EH (cell line): ENCODE data around the gene SNTG2.

ENCODE experiments used
- DNase-seq: peaks from one replicate; pipeline ENCODE4 v3.0.0-alpha.2; 2015; ENCODE audit warnings: low read depth

Gene SNTG2

DNA sequence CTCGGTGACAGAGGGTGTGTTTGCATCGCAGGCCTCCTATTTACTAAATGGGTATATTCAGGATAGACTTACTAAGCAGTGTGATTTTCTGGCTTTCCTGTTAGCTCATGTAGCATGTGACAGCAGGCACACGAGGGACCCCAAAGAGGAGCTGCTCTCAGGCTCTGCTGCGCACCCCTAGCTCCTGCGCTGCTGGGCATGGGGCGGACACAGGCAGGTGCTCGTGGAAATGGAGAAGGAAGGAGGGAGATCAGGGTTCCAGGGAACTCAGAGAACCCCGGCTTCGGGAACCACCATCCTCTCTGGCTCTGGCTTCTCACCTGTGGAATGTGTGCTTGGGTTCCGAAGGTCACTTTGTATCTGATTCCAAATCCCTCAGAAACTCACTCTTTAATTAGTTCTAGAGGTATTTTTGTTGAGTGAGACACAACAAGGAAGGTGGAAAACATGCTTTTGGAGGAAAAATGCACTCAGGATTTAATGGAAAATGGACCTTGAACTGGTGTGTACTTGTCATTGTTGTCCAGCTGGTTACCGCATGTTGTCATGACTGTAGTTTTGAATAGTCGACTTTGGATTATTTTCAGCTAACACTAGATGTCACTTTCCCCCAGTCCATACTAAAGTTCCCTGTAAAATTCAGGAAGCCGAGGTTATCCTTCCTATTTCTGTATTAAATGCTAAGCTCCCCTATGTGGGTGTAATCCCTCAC lies 3.5 kb downstream of the SNTG2 start:
- DNase-seq = peak; percentile 45

DNA sequence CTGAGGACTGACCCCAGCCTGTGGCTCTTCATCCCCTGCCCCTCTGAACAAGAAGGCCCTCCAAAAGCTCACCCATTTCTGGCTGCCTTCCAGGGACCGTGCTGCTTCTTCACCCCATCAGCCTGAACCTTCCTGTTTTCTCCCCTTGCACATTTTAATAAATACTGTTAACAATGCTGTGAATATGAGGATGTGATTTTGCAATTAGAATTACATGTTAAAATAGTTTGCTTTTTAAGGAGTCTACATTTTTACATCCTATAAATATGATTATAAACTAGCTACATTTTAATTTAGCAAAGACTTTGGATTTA lies 4.0 kb downstream of the SNTG2 start:
- no peak for DNase-seq

DNA sequence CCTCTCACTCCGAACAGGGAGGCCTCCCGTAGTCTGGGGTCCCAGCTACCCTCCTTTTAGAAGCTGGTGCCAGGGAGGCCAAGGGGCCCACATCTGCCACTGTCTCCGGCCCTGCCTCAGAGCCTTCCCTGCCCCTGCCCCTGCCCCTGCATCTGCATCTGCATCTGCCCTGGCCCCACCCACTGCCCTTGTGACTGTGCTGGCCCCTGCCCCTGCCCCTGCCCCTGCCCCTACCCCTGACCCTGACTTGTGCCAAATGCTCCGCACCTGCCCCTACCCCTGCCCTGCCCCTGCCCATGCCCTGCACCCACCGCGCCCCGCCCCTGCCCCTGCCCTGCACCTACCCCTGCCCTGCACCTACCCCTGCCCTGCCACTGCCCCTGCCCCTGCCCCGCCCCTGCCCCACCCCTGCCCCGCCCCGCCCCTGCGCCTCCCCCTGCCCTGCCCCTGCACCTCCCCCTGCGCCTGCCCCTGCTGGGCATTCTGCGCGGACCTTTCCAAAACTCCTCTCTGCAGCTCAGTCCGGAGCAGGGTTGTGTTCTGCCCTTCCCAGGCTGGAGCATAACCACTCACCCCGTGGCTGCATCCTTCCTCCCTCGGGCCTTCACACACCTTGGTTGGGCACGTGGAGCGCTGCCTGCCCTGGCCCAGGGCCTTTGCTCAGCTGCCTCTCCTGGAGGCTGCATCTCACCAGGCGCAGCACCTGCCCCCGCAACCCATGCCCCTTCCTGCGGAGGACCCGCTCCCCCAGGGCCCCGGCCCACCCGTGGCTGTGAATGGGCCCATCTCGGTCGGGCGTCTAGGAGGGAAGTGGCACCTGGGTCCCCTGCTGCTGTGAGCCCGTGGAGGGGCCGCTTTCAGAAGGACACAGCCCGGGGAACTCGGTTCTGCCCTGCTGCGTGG lies 5.4 kb downstream of the SNTG2 start:
- DNase-seq = no peak

DNA sequence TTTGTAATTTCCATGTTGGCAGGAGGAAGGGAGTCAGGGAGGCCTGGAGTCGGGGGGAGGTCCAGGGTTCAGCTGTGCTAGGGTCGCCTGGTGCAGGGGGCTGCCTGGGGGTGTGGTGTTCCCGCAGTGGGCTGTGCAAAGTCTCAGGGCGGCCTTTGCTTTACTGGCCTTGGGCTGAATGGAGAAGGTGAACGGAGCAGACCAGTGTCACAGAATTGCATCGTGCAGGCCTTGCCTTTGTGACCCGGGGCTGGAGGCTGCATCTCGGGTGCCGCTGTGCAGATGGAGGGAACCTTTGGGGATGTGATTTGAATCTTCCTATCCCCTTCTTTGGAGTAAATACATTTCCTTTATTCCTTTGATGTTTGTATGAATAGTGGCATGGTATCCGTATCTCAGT lies 8.8 kb downstream of the SNTG2 start:
- no peak for DNase-seq

DNA sequence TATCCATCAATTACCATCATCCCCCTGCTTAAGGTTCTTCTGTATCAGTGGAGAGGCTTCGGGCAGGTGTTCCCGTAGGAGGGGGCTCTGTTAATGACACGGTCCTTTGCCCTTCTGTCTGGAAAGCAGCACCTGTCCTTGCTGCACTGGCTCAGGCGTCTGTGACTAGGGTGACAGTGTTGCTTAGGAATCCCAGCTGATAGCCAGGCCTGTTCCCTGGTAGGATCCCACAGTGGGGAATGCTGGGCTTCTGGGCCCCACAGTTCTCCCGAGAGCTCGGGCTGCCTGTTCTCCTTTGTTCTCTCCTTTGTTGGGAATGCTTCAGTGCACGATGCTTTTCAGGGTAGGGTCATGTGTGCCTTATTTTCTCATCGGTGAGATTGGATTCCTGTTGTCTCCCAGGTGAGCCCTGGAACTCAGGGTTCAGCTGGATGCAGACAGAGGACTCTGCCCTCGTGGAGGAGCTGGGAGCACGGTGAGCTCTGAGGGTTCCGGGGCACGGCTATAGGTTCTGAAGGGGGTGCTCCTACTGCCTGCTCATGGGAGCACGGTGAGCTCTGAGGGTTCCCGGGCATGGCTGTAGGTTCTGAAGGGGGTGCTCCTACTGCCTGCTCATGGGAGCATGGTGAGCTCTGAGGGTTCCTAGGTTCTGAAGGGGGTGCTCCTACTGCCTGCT lies 9.6 kb downstream of the SNTG2 start:
- no peak for DNase-seq

DNA sequence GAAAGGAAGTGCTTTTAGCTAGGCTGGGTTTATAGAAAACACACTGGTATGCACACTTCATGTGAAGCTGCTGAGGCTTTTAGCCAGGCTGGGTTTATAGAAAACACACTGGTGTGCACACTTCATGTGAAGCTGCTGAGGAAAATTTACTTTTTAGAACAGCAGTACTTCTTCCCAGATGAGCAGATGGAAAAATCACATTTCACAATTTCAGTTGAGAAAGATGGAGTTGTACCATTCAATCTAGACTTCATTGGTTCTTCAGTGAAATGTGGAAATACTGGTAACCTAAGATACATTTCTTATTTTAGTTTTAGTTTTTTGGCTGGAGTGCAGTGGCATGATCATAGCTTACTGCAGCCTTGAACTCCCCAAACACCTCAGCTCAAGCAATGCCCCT lies 11.1 kb downstream of the SNTG2 start:
- DNase-seq = no peak

DNA sequence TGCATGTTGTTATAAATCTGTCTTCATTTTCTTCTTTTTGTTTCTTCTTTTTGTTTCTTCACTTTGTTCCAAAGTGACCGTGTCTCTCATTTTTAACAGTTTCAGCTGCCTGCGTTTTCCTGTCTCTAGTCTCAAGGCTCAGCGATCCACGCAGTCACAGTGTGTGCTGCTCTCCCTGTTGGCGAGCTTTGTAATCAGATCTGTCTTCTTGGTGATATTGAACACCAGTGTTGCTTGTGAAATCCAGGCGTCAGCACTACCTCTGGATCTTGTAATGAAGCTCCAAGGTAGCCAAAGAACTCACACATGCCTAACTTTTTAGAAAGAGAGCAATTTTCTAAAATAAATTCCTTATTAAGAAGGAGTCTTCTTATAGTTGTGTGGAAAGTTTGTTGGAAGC lies 13.2 kb downstream of the SNTG2 start:
- no peak for DNase-seq

DNA sequence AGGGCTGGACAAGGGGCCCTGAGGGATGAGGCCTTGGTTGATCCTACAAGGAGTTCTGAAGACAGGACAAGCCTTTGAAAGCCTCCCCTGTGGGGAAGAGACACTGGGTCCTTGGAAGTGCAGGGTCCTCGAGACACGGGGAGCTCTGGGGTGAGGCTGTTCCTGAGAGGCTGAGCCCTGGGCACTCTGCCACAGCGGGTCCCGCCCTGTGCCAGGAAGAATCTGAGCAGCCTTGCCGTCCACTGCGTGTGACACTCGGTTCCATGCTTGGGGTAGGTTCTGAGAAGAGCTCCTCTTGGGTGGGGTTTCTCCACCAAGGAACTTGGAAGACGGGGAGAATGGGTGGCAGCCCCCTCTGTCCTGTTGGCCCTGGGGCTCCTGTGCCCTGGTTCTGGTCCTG lies 13.9 kb downstream of the SNTG2 start:
- DNase-seq = no peak

DNA sequence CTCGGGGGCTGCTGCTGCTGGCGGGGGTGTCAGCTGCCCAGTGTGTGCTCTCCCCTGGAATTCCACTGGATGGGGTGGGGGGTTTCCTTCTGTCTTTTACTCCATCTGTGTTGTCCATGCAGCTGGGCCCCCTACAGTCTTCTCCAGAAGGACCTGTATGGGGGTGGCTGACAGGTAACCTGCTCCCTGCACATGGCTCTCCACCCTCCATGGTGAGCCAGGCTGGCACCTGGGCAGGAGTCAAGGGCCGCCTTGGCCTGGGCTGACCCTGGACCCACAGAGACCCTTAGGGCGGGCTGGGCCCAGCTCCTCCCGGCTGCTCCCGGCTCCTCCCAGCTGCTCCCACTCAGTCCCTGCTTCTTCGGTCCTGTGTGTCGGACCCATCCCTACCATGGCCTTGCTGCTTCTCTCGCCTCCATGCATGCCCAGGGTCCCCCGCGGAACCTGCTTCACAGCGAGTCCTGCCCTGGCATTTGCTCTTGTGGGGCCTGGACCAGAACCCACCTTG lies 15.0 kb downstream of the SNTG2 start:
- no peak for DNase-seq

DNA sequence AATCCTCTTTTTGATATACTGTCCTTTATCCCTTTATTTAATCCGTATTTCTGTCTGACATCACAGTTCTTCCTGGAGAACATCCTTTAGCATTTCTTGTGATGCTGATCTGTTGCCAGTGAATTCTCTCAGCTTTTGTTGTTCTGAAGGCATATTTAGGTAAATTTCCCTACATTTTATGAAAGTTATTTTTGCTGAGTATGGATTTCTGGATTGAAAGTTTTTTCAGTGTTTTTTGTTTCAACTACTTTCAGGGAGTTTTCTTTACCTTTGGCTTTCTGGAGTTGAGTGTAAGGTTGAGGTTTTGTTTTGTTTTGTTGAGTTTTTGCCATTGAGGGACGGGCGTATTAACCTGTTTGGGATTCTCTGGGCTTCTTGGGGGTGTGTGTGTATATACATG lies 22.5 kb downstream of the SNTG2 start:
- no peak for DNase-seq

DNA sequence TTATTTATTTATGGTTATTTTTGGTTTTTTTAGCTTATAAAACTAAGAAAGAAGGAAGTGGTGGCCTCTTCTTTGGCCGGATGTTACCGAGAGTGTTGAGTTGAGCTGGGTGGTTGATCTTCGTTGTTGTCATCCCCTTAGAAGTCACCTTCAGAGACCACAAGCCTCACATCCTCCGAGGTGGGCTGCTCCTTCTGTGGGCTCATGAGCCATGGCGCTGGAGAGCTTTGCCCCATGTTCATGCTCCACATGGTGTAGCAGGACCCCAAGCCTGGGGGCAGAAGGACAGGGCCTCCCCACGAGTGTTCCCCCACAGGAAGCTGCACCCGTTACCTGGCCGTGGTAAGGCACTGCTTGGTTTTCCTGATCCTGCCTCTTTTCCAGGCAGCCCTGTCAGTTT lies 23.4 kb downstream of the SNTG2 start:
- no peak for DNase-seq

DNA sequence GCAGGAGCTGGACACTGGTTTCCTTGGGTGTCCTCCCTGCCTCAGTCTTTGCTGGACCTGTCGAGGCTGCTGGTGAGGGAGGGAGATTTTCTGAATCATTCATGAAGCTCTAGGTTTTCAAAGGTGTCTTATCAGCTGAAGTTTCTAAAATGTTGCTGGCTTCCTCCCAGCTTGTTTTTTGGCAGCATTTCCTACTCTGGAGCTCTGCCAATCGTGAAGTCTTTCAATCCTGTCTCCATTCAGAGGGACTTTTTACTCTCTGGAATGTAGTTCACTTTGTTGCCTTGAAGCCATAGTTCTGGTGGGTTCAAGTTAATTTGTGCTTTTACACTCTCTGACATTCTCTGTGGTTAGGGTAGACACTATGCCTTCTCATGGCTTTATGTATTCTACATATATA lies 23.9 kb downstream of the SNTG2 start:
- peak; percentile 3 for DNase-seq

DNA sequence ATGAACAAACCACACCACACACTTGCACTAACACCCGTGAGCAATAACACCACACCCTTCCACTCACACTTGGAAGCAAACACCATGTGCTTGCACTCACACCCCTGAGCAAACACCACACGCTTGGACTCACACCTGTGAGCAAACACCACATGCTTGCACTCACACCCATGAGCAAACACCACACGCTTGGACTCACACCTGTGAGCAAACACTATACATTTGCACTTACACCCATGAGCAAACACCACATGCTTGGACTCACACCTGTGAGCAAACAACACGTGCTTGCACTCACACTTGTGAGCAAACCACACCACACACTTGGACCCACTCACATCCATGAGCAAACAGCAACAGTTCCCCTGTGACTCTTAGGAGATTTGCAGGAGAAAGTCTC lies 24.4 kb downstream of the SNTG2 start:
- no peak for DNase-seq

DNA sequence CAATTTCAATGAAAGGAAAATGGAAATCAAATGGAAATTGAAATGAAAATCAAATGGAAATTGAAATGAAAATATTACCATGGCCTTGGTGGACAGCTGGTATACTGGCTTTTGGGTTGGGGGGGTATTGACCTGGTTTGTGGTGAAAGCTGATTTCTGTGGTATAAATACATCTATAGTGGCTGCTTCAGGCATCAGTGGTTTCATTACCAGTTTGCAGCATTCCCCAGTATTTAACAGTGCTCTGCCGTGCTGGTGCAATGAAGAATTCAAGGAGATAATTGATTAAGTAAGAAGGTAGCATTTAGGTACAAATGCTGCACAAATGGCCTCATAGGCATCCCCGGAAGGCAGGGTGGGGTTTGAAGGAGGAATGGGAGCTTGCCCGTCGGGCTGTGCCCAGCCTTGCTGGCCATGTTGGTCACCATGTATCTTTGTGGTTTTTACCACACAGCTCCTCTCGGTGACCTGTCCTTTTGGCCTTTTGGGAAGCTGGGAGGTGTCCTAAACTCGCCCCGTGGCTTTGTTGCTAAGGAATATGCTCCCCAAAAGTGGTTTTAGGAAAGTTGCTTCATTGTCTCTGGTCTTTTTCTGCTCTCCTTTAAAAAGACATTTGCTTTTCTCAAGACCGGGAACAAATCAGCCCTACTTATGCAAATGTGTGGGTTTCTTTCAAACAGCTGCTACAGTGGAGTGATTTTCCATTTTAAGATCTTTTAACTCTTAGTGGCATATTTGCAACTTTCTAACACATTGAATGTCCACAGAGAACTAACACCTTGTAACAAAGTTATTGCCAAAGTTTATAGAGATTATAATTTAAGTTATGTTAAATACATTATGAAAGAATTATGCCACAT lies 28.6 kb downstream of the SNTG2 start:
- no peak for DNase-seq

DNA sequence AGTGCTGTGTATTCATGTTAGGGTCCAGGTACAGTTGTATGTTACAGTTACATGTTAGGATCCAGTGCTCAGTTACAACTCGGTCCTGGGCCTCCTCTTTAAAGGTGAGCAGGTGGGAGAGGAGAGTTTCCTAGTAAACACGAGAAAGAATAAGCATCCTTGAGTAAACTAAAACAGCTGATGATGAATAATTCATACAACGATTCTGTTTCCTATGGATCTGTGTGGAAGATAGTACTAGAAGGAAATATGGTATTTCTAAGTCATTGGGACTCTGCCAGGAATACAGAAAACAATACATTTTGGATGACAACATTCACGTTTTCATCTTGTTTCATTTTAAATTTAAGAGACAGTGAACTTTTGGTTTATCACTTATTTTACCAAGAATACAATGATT lies 29.5 kb downstream of the SNTG2 start:
- DNase-seq = no peak

DNA sequence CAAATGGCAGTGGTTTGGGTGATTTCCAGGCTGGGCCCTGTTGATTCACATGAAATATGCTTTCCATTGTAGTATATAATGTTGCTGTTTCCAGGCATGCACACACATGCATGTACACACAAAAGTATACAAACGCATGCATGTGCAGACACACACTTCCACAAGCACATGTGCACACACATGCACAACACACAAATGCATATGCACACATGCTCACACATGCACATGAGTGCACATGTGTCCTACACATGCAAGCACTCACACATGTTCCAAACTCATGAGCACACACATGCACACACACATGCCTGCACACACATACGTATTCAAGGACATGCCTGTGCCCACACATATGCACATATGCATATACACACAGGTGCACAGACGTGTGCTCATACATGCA lies 30.6 kb downstream of the SNTG2 start:
- no peak for DNase-seq

DNA sequence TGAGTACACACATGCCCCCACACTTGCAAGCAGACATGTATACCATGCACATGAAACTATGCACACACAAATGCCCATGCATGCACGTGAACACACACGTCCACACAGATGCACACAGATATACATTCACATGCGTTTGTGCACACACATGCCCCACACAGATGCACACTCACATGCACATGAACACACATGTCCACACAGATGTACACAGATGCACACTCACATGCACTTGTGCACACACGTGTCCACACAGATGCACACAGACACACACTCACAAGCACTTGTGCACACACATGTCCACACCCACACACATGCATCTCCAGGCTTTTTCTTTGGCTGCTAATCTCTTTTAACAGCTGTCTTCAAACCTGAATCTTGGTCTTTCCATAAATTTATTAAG lies 31.1 kb downstream of the SNTG2 start:
- no peak for DNase-seq

DNA sequence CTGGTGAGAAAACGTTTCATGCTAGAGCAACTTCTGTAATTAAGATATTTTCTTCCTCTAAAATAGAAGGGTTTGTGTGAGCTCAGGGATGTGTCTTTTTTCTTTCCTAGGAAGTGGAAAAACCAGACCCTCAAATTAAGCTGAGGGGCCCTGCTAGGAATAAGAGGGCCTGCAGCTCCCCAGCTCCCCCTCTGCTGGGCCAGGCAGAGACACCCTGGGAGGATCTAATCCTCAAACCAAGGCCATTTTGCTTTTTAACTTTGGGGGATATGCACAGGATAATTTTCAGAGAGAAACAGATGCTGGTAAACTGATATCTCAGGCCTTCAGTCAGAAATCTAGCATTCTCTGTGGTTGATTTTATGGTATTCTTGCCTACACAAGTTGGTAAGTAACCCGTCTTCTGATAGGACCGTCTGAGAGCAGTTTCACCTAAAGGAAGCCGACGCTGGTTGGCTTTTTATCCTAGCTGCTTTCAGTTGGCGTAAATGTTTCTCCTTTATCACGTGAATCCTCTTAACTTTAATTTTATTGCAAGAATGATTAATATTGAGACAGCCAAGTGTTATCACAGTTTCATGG lies 34.8 kb downstream of the SNTG2 start:
- DNase-seq = no peak

DNA sequence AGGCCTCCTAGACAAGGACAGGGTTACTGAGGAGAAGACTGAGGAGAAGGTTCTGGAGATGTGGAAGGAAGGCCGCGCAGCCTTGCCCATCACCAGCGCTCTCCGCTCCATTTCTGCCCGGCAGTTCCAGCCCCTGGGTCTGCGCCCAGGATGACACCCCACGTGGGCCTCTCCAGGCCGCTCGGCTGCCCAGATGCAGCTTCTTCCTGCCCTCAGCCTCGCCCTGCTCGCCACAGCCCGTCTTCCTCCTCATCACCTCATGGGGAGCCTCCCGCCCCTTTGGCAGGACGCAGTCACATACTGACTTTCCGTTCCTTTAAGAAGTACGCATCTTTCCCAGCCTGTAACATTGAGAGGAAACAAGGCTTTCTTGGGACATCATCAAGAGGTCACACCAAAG lies 37.1 kb downstream of the SNTG2 start:
- no peak for DNase-seq

DNA sequence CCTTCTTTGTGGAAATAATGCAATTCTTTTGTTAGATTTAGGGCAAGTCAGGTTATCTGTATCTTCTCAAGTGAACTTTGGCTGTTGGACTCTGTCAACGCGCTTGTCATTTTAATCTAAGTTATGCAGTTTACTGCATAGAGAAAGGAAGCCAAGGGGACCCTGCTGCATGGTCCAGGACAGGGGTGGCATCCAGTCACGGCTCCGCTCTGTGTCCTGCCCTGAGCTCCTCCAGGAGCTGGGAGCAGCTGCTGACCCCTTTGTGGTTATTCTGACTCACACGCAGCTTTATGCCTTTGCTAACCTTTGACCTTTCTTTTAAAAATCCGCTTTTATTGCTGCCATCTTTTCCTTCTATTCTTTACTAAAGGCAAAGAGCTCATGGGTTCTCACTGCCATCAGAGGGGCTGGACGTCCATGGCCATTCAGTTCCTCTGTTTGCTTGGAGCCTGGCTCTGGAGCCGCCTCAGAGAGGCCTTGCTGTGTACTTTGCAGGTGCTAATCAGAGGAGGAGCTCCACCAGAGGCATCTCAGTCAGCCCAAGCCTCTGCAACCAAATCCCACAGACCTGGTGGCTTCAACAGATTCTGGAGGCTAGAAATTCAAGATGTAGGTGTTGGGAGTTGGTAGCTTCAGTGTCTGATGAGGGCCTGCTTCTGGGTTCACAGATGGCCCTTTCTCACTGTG lies 39.3 kb downstream of the SNTG2 start:
- DNase-seq = no peak

DNA sequence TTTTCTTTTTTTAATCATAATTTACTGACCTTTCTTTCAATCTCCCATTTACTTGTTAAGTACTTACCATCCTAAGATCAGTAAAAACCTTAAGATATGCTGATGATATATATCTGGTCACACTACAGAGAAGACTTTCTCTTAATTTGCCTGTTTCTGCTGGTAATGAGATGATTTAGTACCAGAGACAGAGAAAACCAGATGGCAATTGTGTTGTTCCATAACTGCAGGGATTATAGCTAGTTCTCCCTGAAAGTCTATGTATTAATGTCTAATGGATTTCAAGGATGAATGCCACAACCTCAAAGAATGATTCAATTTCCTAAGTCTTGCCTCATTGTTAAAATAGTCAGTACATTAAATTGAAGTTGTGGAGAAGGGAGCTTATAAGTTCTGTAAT lies 40.3 kb downstream of the SNTG2 start:
- DNase-seq = no peak
